Muscle of back (tissue), 13 donors: ENCODE data around the gene POMZP3. TPM values are rescaled to one million over a fixed set of nuclear protein-coding genes. Genes with fewer than 3 reads are reported as not detected.
"Not testable (repeated sequence)": the region's sequence is repeated elsewhere in the genome, so short reads cannot be mapped to it uniquely, and the experiment has no call there.

Experiments
- DNase-seq, 3 donors: peaks; one replicate each; pipeline versions ENCODE4 v3.0.0 to v3.0.0-alpha.2; 2013
- long read RNA-seq, 9 donors: transcript quantifications; one replicate each; lab custom pipeline, GENCODE V29; 2026
- polyA plus RNA-seq, 10 donors: library from polyadenylated mRNA; unstranded; fragments of 120-200 nt; gene quantifications; one replicate each; pipeline ENCODE4 v1.2.1, GENCODE V29; 2013; ENCODE audit not compliant: insufficient read length in 10 of 10

POMZP3 gene
- 10 to 100 TPM in 6 of 10 donors, 1 to 10 TPM in 4; 6.5 to 18.9 (median 10.1) TPM for polyA plus RNA-seq
- long read RNA-seq, donor 1, partial matches to known transcripts = 0 of 1 reads
- long read RNA-seq, donor 1, other reads (novel, unspliced or antisense) = 0 of 1 reads
- long read RNA-seq, donor 2 = 0 reads
- long read RNA-seq, donor 3 = 0 reads
- long read RNA-seq, donor 4, partial matches to known transcripts = 0 of 1 reads
- long read RNA-seq, donor 4, other reads (novel, unspliced or antisense) = 0 of 1 reads
- long read RNA-seq, donor 5, partial matches to known transcripts = 0 of 3 reads
- long read RNA-seq, donor 5, other reads (novel, unspliced or antisense) = 0 of 3 reads
- long read RNA-seq, donor 6 = 0 reads
- long read RNA-seq, donor 7, partial matches to known transcripts = 0 of 3 reads
- long read RNA-seq, donor 7, other reads (novel, unspliced or antisense) = 0 of 3 reads
- long read RNA-seq, donor 8, partial matches to known transcripts = 0 of 2 reads
- long read RNA-seq, donor 8, other reads (novel, unspliced or antisense) = 0 of 2 reads
- long read RNA-seq, donor 9 = 0 reads

DNA sequence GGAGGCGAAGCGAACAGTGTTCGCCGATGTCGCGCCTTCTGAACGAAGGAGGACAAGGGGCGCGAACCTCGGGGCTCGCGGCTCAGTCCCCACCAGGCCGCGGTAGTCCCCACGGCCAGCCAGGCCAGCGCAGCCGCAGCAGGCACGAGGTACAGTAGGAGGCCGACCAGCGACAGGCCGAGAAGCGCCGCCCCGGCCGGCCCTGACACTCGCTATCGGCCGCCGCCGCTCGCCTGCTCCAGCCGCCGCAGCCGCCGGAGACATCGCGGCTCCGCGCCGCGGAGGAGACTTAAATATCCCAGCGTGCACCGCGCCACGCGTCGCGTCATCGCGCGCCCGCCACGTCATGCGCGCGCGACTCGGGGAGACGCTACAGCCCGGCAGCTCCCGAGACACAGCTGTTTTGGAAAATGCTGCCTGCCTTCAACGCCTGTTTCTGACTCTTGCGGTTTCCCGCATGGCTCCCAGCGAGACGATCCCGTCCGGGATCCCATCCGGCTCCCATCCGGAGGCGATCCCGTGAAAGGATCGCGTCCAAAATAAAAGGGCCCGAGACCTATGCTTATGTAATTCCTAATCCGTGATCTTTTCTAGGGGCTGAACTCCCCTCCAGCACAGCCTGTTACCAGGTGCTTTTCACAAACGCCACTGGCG lies at the start of gene POMZP3:
TSS of gene POMZP3 (minus strand) at position 291 of the 654 bp plus-strand sequence. CDS start 1,215 bp downstream, outside the sequence.
- peak; percentile 15 to 80 (median 44) for DNase-seq

DNA sequence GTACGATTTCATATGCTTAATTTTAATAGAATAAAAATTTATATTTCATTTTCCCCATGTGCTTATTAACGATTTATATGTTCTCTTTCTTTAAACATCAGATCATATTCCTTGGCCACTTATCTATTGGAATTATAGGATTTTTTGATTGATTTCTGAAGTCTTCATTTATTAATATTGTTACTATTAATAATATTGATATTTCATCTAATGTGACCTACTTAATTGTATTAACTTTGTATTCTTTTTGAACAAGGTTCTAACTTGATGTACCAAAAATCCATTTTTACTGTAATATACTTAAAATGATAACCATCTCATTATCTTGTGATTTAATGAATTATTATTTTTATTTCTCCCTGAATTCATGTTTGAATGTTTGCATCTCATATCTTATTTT lies 48.7 kb upstream of the POMZP3 start:
- not testable (repeated sequence) for DNase-seq

DNA sequence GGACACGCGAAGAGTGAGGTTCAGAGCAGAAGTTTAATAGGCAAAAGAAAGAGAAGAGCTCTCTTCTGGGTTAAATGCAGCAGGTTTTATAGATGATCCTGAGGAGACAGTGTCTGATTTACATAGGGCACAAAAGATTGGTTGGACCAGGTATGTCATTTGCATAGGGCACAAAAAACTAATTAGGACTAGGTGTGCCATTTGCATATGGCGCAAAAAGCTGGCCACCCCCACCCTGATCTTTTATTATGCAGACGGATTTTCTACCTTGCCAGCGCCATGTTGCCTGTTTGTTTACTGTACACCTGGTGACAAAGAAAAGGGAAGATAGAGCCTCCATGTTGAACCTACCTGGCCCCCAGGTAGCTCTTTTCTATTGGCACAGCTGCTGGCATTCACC lies 46.3 kb upstream of the POMZP3 start:
- DNase-seq = not testable (repeated sequence)

DNA sequence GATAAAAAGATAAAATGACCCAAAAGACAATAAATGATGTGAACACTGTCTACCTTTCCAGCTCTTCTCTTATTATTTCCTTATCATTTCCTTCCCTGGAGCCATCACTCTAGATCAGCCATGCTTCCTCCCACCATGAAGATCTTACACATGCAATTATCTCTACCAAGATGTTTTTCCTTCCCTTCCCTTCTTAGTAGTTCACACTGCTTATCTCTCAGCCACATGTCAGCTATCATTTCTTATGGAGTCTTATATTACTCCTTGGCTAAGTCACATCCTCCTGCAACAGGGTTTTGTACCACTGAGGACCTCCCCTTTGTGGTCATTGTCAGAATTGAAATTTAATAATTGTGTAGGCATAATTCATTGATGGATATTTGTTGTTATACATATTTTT lies 32.1 kb upstream of the POMZP3 start:
- not testable (repeated sequence) for DNase-seq

DNA sequence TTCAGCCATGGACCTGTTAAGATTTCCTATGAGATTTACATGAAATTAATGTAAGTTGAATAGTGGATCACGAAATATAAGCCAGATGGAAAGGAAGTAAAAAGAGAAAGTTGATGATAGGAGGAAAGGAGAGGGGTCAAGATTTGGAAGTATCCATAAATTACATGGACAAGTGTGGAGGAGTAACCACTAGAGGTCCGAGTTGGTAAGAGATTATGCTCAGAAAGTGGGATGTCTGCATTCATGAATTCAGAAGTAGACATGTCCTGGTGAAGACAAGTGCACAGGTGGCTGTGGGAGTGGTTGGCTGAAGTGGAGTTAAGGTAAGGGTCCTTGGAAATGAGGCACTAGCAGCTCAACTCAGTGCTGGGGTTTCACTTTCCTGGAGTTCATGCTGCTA lies 29.3 kb upstream of the POMZP3 start:
- DNase-seq = not testable (repeated sequence)

DNA sequence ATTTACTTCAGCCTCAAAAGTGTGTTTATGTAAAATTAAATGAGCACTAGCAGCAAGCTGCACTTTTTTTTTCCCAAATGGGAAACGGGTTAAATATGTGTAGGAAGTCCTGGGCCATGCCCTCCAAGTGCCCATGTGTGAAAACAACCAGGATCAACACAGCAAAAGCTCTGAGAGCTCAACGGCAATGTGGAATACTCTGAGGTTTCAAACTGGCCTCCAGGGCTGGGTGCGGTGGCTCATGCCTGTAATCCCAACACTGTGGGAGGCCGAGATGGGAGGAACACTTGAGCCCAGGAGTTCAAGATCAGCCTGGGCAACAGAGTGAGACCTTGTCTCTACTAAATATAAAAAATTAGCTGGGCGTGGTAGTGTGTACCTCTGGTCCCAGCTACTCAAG lies 15.5 kb upstream of the POMZP3 start:
- DNase-seq = not testable (repeated sequence)

DNA sequence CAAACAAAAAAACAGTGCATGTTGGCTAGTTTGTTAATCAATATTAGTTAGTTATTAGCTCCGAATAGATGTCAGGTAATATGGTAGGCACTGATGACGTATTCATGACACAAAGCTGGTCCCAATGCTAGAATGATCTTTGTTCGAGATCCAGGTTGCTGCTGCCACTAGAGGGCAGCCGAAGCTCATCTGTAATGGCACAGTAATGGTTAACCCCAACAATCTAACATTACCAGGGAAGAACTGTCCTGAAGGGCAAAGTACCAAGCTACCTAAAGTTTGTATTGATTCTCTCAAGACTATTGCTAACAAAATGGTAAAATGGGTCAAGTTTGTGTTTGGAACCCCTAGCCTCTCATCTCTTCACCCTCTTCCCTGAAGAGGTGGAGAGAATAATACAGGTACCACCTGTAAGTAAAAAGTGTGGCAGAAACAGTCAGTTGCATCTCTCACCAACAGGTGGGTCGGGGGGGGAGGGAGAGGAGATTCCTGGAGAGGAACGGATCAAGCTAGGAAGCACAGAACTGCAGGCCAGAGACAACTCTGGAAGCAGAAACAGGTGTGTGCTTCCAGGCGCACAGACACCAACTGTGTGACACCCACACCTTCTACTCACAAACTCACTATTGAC lies 10.1 kb upstream of the POMZP3 start:
- not testable (repeated sequence) for DNase-seq

DNA sequence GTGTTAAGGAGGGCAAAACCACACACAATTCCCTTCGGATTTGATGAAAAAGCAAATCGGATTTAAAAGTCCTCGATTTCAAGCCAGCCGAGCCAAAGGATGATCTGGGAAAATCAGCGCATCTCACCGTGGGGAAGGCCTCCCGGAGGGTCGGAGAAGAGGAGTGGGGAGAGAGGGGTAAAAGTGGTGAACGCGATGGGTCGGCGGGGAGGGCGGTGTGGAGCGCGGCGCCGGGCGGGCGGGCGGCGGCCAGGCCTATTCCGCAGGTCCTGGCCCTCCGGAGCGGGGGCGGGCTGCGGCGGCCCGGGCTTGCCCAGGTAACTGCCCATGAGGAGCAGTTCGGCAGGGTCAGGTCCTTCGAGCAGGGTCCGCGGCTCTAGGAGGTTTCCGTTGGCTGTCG lies 498 bp downstream of the POMZP3 start:
- DNase-seq = peak in 2 of 3 donors; percentile 6 to 29

DNA sequence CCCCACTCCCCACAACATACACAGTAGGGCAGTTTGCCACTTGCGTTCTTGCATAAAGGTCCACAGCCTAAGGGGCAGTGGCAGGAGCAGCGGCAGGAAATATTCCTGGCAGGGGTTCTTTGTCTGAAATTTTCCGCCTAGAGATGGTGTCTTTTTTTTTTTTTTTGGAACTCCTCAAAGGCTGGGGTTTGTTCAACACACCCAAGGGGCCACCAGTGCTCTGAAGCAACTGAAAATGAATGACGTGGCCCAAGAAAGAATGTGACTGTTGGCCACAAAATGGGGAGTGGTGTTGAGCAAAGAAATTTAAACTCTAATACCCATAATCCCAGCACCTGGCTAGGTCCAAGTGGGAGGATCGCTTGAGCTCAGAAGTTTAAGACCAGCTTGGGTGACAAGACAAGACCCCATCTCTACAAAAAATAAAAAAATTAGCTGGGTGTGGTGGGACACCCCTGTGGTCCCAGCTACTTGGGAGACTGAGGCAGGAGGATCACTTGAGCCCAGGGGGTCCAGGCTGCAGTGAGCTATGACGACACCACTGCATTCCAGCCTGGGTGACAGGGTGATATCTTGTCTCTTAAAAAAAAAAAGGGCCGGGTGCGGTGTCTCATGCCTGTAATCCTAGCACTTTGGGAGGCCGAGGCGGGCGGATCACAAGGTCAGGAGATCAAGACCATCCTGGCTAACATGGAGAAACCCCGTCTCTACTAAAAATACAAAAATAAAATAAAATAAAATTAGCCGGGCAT lies 7.5 kb downstream of the POMZP3 start:
- DNase-seq = not testable (repeated sequence)

DNA sequence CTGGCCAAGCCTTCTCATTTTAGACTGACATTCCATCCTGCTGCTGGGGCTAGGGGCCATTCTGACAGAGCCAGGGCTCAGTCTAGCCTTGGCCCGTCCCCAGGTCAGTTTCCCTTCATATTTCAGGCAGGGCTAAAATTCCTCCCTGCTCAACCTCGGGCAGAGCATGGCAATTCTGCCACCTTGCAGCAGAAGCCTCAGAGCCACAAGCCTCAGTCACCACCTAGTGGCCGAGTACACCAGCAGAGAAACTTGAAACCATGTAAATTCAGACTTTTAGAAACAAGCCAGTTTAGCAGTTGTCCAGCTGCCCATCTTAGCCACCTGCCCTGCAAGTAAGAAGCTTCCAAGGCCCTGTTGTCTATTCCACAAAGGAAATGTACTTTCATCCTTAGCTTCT lies 13.3 kb downstream of the POMZP3 start:
- DNase-seq = peak in 2 of 3 donors; percentile 6 to 32

DNA sequence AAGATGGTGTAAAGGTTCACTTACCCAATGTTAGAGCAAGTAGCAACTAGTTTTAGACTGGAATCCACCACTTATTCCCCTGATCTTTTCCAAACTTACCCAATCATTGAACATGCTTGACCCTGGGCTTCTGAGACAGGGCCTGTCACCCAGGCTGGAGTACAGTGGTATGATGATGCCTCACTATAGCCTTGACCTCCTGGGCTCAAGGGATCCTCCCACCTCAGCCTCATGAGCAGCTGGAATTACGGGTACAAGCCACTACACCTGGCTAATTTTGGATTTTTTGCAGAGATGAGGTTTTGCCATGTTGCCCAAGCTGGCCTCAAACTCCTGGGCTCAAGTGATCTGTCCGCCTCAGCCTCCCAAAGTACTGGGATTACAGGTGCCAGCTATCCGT lies 14.8 kb downstream of the POMZP3 start:
- not testable (repeated sequence) for DNase-seq

DNA sequence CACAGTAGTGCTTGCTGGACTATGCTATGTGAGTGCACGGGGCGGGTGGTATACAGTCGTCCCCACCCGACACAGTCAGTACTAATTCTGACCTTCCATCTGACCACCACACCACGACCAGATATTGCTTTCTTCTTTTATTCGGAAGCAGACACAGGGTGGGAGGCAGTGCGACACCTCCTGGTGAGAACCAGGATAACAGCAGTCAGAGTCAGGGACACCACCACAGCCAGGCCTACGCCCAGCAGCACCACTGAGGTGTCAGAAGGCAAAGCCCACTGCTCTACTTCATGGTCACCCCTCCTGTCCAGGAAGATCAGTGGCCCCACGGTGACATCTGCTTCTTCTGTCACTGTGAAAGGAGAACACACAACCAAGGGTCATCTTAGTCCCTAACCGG lies 17.2 kb downstream of the POMZP3 start:
- not testable (repeated sequence) for DNase-seq

DNA sequence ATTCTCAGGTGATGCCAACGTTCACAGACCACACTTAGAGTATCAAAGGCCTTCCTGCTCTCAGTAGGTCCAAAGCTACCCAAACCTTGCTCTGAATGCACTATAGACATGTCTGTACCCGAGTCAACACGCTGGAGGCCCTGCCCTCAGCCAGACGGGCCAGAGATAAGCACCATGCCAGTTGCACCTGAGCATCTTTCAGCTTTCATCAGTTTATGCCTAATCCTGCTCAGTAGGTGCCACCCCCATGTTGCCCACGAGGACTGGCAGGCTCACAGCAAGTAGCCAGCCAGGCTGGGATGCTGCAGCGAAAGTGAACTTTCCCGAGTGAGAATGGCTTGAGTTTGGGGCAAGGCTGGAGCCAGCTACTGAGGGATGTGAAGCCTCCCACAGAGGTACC lies 18.6 kb downstream of the POMZP3 start:
- DNase-seq = peak in 1 of 3 donors; percentile 5

DNA sequence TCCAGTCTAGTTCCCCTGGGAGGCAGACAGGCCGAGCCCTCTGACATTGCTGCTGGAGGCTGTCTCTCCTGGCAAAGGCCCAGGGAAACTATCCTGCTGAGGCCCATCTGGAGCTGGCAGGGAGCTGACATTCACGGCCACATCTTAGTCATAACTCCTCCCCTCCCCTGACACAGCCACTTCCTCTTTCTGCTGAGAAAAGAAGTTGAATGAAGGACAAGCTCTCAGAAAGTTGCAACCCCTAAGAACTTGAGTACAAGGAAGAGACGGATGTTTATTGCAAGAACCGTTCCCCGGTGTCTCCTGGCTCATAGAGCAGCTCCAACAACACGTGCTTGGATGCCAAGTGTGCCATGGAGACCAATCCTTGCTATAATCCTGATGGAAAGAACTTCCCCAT lies 21.1 kb downstream of the POMZP3 start:
- DNase-seq = peak; percentile 41 to 86 (median 54)

DNA sequence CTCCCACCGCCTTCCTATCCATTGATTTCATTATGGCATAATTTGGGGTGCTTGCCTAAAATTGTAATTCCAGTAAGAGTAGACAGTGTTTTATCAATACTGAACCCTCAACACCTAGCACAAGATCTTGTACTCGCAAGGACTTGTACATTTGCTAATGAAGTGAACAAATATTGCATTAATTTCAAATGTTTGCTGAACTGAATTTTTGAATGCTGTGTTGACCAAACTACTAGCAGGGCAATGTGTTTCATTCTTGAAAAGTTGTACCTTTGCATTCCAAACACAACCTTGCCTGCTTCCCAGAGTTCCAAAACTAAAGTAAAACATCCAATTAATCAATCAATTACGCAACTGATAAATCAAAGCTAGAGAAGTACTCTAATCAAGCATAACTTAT lies 26.4 kb downstream of the POMZP3 start:
- DNase-seq = not testable (repeated sequence)

DNA sequence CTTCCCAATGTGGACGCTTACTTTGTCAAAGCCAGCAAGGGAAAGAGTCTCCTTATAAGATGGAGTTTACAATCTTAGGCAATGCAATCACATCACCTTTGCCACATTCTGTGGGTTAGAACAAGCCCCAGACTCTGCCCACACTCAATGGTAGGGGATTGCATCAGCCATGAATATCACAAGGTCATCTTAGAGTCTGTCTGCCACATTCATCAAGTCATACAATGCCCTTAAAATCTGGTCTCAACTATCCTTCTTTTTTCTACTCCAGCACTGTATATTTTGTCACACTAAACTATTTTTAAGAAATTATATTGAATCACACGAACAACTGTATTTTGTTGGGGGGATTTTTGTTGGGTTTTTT lies 27.0 kb downstream of the POMZP3 start:
- DNase-seq = not testable (repeated sequence)

DNA sequence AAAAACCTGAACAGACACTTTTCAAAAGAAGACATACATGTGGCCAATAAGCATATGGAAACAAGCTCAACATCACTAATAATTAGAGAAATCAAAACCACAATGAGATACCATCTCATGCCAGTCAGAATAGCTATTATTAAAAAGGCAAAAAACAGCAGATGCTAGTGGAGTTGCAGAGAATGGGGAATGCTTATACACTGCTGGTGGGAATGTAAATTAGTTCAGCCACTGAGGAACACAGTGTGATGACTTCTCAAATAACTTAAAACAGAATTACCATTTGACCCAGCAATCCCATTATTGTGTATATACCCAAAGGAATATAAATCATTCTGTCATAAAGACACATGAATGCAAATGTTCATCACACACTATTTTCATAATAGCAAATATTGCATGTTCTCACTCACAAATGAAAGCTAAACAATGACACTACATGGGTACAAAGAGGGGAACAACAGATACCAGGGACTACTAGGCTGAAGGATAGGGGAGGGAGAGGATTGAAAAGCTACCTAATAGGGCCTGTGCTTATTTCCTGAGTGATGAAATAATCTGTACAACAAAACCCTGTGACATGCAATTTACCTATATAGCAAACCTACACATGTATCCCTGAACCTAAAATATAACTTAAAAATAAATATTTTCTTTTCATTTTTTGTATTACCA lies 28.4 kb downstream of the POMZP3 start:
- not testable (repeated sequence) for DNase-seq

DNA sequence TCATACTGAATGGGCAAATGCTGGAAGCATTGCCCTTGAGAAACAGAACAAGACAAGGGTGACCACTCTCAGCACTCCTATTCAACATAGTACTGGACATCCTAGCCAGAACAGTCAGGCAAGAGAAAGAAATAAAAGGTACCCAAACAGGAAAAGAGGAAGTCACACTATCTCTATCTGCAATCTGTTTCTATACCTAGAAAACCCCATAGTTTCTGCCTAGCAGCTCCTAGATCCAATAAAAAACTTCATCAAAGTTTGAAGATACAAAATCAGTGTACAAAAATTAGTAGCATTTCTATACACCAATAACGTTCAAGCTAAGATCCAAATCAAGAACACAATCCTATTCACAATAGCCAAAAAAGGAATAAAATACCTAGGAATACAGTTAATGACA lies 29.8 kb downstream of the POMZP3 start:
- not testable (repeated sequence) for DNase-seq

DNA sequence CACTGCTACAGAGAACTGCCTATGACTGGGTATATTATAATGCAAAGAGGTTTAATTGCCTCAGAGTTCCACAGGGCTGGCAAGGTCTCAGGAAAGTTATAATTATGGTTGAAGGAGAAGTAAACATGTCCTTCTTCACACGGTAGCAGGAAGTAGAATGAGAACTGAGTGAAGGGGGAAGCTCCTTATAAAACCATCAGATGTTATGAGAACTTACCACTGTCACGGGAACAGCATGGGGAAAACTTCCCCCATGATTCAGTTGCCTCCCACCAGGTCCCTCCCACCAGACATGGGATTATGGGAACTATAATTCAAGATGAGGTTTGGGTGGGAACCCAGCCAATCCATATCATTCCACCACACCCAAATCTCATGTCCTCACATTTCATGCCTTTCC lies 34.4 kb downstream of the POMZP3 start:
- not testable (repeated sequence) for DNase-seq

DNA sequence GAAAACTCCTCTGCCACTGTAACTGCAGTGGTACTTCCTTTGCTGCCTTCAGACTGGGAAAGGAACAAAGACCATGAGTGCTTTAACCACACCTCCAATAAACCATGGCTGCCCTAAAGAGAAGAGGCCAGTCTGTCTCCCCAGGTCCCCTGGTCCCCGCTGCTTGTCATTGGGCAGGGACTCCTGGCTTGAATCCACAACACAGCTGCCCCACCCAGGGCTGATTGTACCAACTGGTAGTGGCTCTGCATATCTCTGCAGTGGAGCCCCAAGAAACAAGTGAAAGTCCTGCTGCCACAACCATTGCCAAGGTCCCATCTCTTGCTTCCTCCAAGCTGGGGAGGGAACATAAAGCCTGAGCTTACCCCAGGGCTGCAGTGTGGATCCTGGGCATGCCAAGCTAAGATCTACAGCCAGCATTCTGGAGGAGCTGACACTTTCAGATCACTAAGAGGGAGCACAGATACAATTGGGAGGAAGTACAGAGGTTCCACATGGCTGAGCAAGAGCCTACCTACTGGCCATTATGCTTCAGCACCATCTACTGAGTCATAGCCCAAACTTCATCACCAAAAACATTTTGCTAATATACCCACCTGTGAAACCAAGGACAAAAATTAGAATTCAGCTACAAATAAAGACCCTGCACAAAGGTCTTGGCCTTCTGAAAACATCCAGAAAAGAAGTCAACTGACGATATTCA lies 35.3 kb downstream of the POMZP3 start:
- not testable (repeated sequence) for DNase-seq
